Esophagus squamous epithelium (tissue), 4 donors: ENCODE measurements around the gene IL1RAPL1.

Experiments
- CTCF ChIP-seq, 6 experiments: fragments of 450-650 bp in 4 of 6; fragments of 200-600 bp in 2 of 6; sonication (generic) in 2 of 6; IDR thresholded peaks; one replicate each; pipeline ENCODE4 v1.5.1; 2016 to 2019; ENCODE audit warnings: antibody characterized with exemption in 6 of 6, mild to moderate bottlenecking in 4 of 6, moderate library complexity in 4 of 6
- POLR2A ChIP-seq, 4 donors: fragments of 450-650 bp; IDR thresholded peaks; one replicate each; pipeline ENCODE4 v1.6.1; 2017; ENCODE audit warnings: antibody characterized with exemption in 4 of 4, mild to moderate bottlenecking in 4 of 4, moderate library complexity in 3 of 4

GRCh38 chrX:28638775-28639174 lies 51.5 kb downstream of the IL1RAPL1 start:
- TF ChIP-seq CTCF (IDR thresholded peaks at IDR 0.05) (no peak), POLR2A (IDR thresholded peaks at IDR 0.05) (no peak)
